SK-N-MC (cell line): Measurements from ENCODE around the gene NAGPA.

Experiments used
- EZH2 ChIP-seq: fragments of 200-600 bp; sonication (generic); IDR thresholded peaks from one replicate; pipeline ENCODE4 v1.6.1; 2017; ENCODE audit warnings: antibody characterized with exemption
- POLR2AphosphoS5 ChIP-seq: IDR thresholded peaks from 2 replicates; pipeline ENCODE4 v1.6.1; 2012; ENCODE audit warnings: mild to moderate bottlenecking, low read depth, low read length, borderline replicate concordance

DNA sequence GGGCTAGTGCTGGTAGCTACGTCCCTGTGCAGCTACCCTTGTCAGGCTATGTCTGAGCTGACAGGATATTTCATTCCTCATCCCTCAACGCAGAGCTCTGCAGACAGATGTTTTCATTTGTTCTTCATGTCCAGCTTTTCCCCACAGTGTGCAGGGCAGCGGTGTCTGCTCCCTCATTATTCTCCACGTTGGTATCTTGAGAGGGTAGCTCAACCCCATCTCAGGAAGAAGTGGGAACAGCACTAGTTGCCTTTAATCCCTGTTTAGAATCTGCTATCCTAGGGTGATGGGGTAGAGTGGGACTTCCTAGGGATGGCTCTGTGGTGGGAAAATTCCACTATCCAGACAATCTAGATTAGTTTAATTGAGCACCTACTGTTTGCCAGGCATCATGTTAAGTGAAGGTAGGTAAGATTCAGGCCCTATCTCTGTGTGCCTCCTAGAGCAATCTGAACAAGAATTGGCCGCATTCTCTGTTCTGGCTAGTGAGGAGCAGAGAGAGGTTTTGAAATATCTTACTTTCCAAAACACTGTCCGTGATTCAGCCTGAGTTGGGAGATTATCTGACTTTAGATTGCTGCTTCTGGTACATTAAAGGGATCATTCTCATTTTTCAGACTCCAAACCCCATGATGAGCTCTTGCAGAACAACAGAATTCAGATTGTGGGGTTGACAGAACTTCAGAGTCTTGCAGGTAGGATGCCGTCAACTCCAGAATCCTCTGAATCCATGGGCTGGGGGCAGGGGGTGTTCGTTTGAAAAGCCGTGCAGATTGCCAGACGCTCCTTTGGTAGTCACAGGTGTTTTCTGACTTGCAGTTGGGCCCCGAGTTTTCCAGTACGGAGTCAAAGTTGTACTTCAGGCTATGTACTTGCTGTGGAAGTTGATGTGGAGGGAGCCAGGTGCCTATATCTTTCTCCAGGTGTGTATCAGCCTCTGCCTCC is 38.9 kb upstream of the NAGPA start:
- no peak for TF ChIP-seq EZH2
- TF ChIP-seq POLR2AphosphoS5, result no peak
